ENCODE results near the gene ILKAP.

ILKAP gene

DNA sequence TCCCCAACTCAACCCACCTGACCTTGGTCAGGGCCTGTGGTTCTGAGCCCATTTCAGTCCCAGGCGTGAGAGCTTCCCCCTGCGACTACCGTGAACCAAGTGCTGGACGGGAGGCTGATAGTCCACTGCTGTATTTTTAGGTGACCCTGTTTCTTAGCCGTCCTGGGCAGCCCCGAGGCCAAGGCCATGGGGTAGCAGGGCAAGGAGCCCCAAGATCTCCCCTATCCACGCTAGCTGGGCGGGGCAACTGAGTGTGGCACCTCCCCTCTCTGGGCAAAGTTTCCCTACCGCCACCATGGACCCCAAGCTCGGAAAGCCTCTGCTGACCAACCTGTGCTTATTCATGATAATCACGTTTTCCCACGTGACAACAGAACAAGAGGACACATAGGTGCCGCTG, 65.6 kb downstream of the ILKAP start:
- no peak for DNase-seq (ENCODE audit: low read depth)

DNA sequence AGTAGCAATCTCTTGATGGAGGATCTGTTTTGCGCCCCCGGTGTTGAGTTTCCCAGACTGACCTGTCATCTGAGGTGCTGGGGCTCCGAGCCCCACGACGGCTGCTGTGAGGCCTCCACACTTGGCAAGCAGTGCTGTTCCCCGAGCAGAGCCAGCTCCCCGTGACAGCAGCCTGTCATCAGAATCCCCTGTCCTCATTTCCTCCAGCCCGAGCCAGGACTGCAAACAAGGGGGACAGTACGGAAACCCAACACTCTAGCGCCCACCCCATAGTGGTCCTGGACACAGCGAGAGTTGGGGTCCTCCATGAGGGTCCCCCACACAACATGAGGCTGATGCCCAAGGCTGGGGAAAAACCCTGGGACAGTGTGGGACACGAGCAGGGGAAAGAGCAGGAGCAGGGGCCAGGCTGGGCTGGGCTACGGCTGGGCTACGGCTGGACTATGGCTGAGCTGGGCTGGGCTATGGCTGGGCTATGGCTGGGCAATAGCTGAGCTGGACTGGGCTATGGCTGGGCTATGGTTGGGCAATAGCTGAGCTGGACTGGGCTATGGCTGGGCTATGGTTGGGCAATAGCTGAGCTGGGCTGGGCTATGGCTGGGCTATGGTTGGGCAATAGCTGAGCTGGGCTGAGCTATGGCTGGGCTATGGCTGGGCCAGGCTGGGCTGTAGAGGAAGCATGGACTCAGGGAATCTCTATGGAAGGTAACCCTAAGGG, 66.5 kb downstream of the ILKAP start:
- no peak for DNase-seq (ENCODE audit: low read depth)

DNA sequence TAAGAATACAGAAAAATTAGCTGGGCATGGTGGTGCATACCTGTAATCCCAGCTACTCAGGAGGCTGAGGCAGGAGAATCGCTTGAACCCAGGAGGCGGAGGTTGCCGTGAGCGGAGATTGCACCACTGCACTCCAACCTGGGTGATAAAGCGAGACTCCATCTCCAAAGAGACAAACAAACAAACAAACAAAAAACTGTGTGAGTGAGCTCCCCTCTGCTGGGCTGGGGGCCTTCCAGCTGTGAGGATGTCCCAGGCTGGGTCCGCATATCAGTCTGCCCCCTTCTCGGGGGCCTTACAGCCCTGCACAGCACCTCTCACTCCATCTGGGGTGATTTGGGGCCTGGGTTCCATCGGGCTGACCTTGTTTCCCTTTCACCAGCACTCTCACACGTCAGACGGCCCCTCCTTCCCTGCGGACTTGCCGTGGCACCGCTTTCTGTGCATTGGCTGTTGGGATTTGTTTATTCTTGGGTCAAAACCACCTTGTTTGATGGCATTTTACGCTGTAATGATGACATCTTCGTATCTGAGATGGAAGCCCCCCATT, 67.8 kb downstream of the ILKAP start:
- DNase-seq (ENCODE audit: low read depth): no peak

DNA sequence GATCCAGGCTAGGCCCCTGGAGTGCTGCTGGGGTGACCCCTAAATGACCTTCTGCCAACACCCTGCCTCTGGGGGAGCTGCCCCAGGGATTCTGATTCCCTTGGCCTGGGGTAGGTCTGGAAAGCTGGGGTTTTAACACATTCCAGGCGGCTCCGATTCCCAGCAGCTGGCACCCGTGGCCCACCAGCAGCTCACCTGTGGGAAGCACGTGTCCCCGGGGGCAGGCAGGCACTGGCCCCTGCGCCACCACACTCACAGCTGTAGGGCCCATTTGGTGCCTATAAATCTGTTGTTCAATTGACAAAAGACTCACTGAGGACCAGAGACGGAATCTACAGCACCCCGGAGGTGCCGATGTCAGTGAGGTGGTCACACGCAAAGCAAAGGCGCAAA, 69.1 kb downstream of the ILKAP start:
- DNase-seq (ENCODE audit: low read depth): no peak

DNA sequence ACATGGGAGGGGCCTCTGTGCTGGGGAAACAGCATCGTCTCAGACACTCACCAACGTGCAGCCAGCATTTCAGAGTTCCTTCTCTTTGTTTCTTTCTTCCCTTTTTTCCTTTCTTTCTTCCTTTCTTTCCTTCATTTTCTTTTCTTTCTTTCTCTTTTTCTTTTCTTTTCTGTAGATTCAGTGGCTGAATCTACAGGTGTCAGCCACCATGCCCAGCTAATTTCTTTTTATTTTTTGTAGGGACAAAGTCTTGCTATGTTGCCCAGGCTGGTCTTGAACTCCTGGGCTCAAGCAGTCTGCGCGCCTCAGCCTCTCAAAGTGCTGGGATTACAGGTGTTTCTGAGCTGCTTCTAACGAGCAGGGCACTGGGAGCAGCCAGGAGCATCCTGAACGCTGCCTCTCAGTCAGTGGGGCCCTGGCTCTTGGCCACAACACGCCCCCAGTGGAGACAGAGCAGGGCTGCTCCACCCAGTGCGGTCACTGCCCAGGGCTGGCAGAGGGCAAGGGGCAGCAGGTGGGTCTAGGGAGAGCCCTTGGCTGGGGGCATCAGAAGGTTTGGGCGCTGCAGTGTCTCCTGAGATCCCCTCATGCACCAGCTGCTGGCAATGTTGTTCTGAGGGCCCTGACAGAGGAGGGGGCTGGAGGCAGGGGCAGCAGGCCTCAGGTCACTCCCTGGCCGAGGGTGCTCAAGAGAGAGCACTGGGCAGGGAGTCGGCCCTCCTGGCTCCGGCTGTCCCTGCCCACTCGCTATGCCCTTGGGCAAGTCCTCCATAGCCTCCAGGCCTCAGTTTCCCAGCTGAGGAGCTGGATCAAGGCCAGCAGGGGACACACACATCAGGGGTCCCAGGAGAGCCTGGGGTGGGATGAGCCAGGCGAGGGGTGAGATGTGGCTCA, 69.7 kb downstream of the ILKAP start:
- DNase-seq (ENCODE audit: low read depth): no peak

DNA sequence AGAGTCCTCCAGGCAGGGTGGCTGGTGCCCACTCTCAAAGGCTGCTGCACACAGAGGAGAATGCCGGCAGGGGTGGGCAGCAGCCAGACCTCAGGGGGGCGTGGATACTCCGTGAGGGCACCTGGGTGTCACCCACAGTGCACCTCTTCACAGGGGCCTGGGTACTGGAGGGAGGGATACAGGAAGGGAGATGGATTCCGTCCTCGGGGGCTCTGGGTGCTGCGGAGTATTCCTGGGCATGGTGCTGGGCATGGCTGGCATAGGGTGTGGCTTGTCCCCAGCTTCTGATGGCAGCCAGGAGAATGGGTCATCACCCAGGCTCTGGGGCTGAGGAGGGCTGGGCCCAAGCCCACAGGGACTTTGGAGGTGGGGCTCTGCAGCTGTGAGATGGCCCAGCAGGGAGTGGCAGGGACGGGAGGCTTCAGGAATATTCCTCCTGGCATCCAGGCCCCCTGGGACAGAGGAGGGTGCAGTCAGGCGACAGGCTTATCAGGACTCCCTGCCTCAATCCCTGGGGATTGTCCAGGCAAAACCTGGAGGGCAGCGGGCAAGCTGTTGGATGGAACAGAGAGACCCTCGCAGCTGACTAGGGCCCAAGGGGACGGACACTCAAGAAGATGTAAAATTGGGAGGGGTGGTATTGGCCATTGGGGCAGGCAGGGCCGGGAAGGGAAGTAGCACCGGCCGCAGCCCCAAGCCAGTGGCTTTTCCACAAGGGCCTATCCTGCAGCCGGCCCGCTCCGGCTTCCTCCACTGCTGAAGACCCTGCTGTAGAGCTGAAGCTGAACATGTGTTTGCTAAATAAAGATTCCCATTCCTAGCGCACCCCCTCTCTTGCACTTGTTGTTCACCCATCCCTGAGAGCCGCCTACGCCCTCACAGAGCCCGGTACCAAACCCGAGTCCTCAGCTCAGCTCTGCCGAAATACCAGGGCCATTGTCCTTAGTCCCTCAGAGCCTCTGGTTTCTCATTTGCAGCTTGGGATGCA, 70.7 kb downstream of the ILKAP start:
- no peak for DNase-seq (ENCODE audit: low read depth)

DNA sequence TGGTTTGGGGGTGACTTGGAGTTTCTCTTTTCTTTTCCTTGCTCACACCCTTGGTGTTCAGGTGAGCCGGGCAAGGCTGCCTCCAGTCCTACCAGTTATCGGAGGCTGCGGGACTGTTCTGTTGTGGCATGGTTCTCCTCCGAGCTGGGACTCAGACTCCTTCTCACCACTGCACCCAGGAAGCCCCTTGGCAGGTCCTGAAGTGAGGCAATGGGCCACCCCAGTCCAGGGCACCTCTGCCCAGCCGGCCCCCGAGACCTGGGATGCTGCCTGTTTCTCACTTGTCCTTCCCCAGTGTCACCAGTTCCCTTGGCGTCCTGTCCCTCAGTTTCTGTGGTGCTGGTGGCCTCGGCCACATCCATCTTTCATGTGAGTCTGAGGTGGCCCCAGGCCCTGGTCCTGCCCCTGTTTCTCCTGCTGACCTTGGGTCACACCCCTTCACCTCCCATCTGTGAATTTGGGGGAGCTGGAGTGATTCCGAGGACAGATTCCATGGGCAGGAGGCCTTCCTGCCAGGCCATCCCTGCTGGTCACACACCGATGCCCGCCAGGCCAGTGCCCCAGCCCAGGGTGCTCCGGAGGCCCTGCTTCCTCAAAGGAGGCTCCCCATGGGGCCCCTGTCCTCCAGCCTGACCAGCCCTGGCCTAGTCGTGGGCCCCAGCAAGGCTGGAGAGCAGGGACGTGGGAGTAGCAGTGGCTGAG, 71.6 kb downstream of the ILKAP start:
- DNase-seq (ENCODE audit: low read depth): no peak

DNA sequence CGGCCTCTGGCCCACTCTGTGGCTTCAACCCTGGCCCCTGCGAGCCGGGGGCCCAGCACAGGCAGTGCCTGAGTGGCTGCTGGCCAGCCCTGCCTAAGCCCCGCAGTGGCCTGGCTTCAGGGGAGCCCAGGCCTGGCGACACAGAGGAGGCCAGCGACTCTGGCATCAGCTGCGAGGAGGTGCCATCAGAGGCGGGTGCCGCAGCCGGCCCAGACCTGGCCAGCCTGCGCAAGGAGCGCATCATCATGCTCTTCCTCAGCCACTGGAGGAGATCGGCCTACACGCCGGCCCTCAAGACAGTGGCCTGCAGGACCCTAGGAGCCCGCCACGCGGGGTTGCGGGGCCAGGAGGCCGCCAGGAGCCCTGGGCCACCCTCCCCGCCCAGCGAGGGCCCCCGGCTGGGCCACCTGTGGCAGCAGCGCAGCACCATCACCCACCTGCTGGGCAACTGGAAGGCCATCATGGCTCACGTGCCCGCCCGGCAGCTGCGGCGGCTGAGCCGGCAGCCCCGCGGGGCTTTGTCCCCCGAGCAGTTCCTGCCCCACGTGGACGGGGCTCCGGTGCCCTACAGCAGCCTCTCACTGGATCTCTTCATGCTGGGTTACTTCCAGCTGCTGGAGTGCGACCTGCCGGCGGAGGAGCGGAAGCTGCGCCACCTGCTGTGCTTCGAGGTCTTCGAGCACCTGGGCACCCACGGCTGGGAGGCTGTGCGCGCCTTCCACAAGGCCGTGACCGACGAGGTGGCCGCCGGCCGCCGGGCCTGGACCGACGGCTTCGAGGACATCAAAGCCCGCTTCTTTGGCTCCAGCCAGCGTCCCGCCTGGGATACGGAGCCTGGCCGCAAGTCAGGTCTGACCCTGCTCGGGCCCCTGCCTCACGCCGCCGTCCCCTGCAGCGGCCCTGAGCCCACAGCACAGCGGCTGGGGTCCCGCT, 72.5 kb downstream of the ILKAP start:
- DNase-seq (ENCODE audit: low read depth): no peak

DNA sequence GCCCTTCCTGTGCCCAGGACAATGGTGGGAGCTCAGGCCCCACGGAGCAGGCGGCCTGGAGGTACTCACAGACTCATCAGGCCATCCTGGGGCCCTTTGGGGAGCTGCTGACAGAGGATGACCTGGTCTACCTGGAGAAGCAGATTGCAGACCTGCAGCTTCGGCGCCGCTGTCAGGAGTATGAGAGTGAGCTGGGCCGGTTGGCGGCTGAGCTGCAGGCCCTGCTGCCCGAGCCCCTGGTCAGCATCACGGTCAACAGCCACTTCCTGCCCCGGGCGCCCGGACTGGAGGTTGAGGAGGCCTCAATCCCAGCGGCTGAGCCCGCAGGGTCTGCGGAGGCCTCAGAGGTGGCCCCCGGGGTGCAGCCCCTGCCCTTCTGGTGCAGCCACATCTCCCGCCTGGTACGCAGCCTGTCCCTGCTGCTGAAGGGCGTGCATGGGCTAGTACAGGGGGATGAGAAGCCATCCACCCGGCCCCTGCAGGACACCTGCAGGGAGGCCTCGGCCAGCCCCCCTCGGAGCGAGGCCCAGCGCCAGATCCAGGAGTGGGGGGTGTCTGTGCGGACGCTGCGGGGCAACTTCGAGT, 73.3 kb downstream of the ILKAP start:
- no peak for DNase-seq (ENCODE audit: low read depth)

DNA sequence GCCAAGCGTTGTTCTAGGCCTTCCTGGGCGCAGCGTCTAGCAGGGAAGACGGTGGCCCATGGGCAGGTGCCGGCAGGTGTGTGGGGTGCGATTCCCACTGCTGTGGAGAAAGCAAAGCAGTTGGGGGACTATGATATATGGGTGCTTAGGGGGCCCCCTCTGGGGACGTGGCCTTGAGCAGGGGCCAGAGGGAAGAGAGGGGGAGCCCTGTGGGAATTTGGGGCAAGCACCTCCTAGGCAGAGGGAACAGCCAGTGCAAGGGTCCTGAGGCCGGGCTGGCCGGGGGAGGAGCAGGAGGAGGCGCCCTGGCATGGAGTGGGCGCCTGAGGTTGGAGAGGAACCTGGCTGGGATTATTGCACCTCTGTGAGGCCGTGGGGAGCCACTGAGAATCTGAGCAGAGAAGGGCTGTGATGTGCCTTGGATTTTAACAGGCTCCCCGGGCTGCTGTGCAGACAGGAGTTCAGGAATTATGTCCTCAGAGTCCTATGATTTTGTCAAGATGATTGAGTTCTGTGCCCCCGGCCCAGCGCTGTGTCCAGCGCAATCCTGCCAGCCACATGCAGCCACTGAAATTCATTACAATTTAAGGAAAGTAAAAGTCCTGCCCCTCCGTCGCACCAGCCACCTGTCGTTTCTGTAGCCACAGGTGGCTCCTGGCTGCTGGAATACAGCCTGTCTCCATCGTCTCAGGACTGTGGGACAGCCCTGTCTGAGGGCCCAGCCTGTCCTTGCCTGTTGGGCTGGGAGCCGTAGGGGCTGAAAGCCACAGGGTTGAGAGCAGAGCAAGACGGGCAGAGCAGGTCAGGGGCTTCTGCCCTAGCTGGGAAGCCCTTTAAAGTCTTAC, 74.1 kb downstream of the ILKAP start:
- no peak for DNase-seq (ENCODE audit: low read depth)

DNA sequence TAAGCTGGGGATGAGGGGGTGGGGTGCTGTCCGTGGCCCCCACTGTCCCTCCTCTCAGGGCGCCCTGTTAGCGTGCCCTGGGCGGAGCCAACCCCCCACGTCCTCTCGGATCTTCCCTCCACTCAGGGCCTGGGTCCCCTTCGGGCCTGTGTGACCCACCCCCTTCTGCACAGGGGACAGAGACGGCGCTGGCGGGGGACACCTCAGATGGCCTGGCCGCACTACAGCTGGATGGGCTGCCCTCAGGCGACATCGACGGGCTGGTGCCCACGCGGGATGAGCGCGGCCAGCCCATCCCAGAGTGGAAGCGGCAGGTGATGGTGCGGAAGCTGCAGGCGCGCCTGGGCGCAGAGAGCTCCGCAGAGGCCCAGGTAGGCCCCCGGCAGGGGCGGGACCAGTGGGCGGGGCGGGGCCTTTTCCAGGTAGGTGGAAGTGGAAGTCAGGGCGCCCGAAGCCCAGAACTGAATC, 74.9 kb downstream of the ILKAP start:
- no peak for DNase-seq (ENCODE audit: low read depth)

DNA sequence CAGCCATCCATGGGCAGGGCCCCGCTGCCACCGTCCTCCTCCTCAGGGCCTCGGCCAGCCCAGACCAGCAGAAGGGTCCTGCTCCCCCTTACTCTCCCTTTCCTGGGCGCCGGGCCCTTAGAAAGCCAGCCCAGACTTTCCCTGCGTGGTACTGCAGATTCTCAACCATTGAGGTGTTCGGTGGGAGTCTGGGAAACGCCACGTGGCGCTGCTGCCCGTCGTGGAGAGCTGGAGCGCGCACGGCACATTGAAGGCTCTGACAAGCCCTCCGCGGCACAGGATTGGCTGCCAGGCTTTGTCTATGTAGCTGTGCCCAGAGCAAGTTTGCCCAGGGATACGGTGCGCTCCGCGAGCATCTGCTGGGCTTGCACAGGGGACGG, 75.4 kb downstream of the ILKAP start:
- DNase-seq (ENCODE audit: low read depth): no peak

DNA sequence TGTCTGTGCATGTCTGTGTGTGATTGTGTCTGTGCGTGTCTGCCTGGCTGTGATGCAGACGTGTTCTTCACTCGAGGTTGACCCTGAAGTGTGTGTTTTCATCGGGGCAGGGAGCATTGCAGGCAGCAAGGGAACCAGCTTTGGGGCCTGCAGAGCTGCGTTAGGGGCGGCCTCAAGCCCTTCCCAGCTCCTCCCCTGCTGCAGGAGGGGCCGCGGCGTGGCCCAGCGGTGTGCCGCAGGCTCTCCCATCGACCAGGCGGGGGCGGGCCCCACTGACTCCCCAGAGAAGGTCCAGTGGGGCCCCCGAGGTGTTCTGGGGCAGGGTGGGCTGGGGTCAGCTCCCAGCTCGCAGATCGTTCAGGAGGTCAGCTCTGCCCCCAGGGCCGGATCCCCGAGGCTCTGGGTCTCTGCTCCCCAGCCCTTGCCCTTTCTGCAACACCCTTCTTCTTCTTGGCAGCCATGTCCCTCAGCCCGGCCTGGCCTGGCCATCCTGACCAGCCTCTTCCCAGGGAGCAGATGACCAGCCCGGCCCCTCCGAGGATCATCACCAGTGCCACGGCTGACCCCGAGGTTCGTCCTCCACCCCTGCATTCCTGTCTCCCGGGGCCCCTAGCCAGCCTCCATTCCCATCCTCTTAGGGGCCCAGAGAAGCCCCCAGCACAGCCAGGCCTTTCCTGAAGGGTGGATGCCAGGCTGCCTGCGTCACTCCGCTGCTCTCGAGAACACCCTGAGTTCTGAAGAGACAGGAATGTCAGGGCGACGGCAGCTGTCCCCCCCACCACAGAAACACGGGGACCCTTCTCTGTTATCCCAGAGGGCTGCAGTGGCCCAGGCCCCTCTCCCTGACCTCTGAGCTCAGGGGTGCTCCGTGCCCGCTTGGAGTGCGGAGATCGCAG, 76.1 kb downstream of the ILKAP start:
- no peak for DNase-seq (ENCODE audit: low read depth)

DNA sequence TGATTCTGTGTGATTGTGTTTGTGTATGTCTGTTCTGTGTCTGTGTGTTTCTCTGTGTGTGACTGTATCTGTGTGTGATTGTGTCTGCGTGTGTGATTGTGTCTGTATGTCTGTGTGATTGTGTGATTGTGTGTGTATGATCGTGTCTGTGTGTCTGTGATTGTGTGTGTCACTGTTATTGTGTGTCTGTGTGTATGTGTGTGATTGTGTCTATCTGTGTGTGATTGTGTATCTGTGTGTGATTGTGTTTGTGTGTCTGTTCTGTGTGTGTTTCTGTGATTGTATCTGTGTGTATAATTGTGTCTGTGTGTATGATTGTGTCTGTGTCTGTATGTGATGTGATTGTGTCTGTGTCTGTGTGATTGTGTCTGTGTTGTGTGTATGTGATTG, 76.7 kb downstream of the ILKAP start:
- no peak for DNase-seq (ENCODE audit: low read depth)

DNA sequence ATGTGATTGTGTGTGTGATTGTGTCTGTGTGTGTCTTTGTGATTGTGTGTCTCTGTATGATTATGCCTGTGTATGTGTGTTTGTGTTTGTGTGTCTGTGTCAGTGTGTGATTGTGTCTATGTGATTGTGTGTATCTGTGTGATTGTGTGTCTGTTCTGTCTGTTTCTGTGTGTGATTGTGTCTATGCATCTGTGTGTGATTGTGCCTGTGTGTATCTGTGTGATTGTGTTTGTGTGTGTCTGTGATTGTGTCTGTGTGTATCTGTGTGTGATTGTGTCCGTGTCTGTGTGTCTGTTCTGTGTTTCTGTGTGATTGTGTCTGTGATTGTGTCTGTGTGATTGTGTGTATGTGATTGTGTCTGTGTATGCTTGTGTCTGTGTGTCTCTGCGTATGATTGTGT, 77.2 kb downstream of the ILKAP start:
- DNase-seq (ENCODE audit: low read depth): no peak

DNA sequence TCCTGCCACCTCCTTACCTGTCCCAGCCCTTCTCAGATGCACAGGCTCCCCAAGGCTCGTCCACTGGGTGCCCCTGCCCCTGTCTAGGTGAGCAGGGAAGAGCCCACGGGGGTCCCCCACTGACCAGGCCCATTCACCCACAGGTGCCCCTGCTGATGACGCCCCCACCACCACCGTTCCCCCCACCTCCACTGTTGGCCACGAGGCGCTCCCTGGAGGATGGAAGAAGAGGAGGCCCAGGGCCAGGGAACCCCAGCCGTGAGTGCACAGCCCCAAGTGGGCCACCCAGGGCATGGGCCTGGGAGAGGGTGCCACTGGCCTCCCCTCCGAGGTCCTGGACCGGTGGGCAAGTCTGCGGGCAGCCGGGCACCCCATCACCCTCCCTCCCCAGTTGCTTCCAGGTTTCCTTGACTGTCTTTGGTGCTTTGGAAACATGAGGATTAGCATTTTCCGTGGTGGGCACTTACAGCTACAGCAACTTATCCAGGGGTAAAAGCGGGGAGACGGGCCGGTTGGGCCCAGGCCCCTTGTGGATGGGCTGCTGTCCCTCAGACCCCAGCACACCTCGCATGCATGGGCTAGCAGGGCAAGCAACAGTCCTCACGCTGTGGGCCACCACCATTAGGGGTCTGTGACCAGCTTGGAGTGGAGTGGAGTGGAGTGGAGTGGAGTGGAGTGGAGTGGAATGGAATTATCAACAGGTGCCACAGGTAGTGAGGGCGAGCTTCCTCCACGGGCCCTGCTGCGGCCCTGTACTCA, 78.2 kb downstream of the ILKAP start:
- no peak for DNase-seq (ENCODE audit: low read depth)

DNA sequence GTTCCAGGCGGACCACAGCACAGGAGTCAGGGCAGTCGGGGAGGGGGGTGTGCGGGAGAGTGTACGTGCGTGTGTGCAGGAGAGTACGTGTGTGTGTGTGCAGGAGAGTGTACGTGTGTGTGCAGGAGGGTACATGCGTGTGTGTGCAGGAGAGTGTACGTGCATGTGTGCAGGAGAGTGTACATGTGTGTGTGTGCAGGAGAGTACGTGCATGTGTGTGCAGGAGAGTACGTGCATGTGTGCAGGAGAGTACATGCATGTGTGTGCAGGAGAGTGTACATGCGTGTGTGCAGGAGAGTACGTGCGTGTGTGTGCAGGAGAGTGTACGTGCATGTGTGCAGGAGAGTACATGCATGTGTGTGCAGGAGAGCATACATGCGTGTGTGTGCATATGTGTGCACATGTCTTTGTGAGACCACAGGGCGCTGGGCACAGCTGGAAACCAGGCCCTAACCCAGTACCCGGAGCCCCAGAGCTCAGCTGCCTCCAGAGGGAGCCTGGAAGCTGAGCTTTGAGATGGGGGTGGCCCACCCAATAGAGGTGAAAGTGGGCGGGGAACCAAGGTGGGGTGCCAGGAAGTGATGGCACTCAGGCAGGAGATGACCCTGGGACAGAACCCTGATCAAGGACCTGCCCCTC, 78.9 kb downstream of the ILKAP start:
- DNase-seq (ENCODE audit: low read depth): no peak
